Measurements from ENCODE around the gene SLC45A1. TPM values are rescaled to one million over a fixed set of nuclear protein-coding genes. Genes with fewer than 3 reads are reported as not detected.

The SLC45A1 gene
- total RNA-seq, 1 donor from 2014 or later, result 13.8 TPM

GRCh38 chr1:8293118-8293517 is 24.8 kb upstream of the SLC45A1 start:
- intact Hi-C loops (cut with DNase I), result no loop called here
- Histone ChIP-seq H3K27ac (no peak overlapping the region), H3K4me1 (no peaks in the 10 kb centered on the region), H3K36me3 (no peaks in the 10 kb centered on the region), H3K4me3 (no peak overlapping the region), H3K27me3 (no peaks in the 10 kb centered on the region), H3K9me3 (no peaks in the 10 kb centered on the region)
- TF ChIP-seq POLR2A (IDR thresholded peaks at IDR 0.05), result no peak
- no peak for DNase-seq (ENCODE audit: extremely low spot score in 2 of 2)

GRCh38 chr1:8293641-8294169 is 24.2 kb upstream of the SLC45A1 start:
- no peak for DNase-seq (ENCODE audit: extremely low spot score in 2 of 2)
- Histone ChIP-seq H3K4me1 (no peaks in the 10 kb centered on the region), H3K4me3 (no peak overlapping the region), H3K27me3 (no peaks in the 10 kb centered on the region), H3K27ac (peak overlapping the region; percentile 25), H3K36me3 (no peaks in the 10 kb centered on the region), H3K9me3 (no peaks in the 10 kb centered on the region)
- intact Hi-C loops (cut with DNase I), result no loop called here
- no peak for TF ChIP-seq POLR2A (IDR thresholded peaks at IDR 0.05)
- TF ChIP-seq POLR2AphosphoS5 (IDR thresholded peaks at IDR 0.05; ENCODE audit: insufficient read depth in 1 of 2, low read depth in 1 of 2), result no peak
- no peak for TF ChIP-seq CTCF (IDR thresholded peaks at IDR 0.05)

GRCh38 chr1:8294170-8294697 is 23.7 kb upstream of the SLC45A1 start:
- H3K4me3 ChIP-seq, result no peak overlapping the region
- TF ChIP-seq POLR2A (IDR thresholded peaks at IDR 0.05) (no peak), POLR2AphosphoS5 (IDR thresholded peaks at IDR 0.05; ENCODE audit: insufficient read depth in 1 of 2, low read depth in 1 of 2) (peak; percentile 30 to 66), CTCF (IDR thresholded peaks at IDR 0.05) (no peak)
- no peak for DNase-seq (ENCODE audit: extremely low spot score in 2 of 2)
- no peaks in the 10 kb centered on the region for H3K27me3 ChIP-seq
- H3K36me3 ChIP-seq, result no peaks in the 10 kb centered on the region
- intact Hi-C loops (cut with DNase I), result no loop called here
- no peaks in the 10 kb centered on the region for H3K4me1 ChIP-seq
- H3K27ac ChIP-seq, result peak overlapping the region; percentile 25
- H3K9me3 ChIP-seq, result no peaks in the 10 kb centered on the region

- TF ChIP-seq POLR2A (IDR thresholded peaks at IDR 0.05) (no peak), POLR2AphosphoS5 (IDR thresholded peaks at IDR 0.05; ENCODE audit: insufficient read depth in 1 of 2, low read depth in 1 of 2) (no peak)
- no peak for DNase-seq (ENCODE audit: extremely low spot score in 2 of 2)
- intact Hi-C loops (cut with DNase I), result no loop called here
- Histone ChIP-seq H3K27ac (no peak overlapping the region), H3K4me3 (no peak overlapping the region), H3K27me3 (no peaks in the 10 kb centered on the region), H3K4me1 (no peaks in the 10 kb centered on the region), H3K9me3 (no peaks in the 10 kb centered on the region), H3K36me3 (no peaks in the 10 kb centered on the region)
These were observed 20.7 kb upstream of the SLC45A1 start for GRCh38 chr1:8297245-8297644.

GRCh38 chr1:8299963-8300362 is 18.0 kb upstream of the SLC45A1 start:
- Histone ChIP-seq H3K4me1 (no peaks in the 10 kb centered on the region), H3K27ac (no peak overlapping the region), H3K9me3 (no peaks in the 10 kb centered on the region), H3K27me3 (no peaks in the 10 kb centered on the region), H3K4me3 (no peak overlapping the region), H3K36me3 (no peaks in the 10 kb centered on the region)
- intact Hi-C loops (cut with DNase I), result no loop called here
- DNase-seq (ENCODE audit: extremely low spot score in 2 of 2), result no peak
- TF ChIP-seq CTCF (IDR thresholded peaks at IDR 0.05), result no peak
- no peak for TF ChIP-seq POLR2A (IDR thresholded peaks at IDR 0.05)
- no peak for TF ChIP-seq POLR2AphosphoS5 (IDR thresholded peaks at IDR 0.05; ENCODE audit: insufficient read depth in 1 of 2, low read depth in 1 of 2)

GRCh38 chr1:8302081-8302956 is 15.6 kb upstream of the SLC45A1 start:
- Histone ChIP-seq H3K9me3 (no peaks in the 10 kb centered on the region), H3K4me3 (no peak overlapping the region), H3K27ac (no peak overlapping the region), H3K36me3 (no peaks in the 10 kb centered on the region), H3K4me1 (no peaks in the 10 kb centered on the region), H3K27me3 (no peaks in the 10 kb centered on the region)
- no peak for DNase-seq (ENCODE audit: extremely low spot score in 2 of 2)
- intact Hi-C loops (cut with DNase I), result no loop called here
- TF ChIP-seq CTCF (IDR thresholded peaks at IDR 0.05), result no peak
- no peak for TF ChIP-seq POLR2A (IDR thresholded peaks at IDR 0.05)
- no peak for TF ChIP-seq POLR2AphosphoS5 (IDR thresholded peaks at IDR 0.05; ENCODE audit: insufficient read depth in 1 of 2, low read depth in 1 of 2)

Measured in vagina (tissue), 2 donors.